ENCODE data around the gene UPF3B.
"Not testable (repeated sequence)": the region's sequence is repeated elsewhere in the genome, so short reads cannot be mapped to it uniquely, and the experiment has no call there.

- not testable (repeated sequence) for TF ChIP-seq CTCF, POLR2A (IDR thresholded peaks at IDR 0.05)
These were observed 39.4 kb upstream of the UPF3B start for GRCh38 chrX:119891961-119892692.
